Uterus (tissue), 4 donors: Measurements from ENCODE around the gene ADGB. TPM values are rescaled to one million over a fixed set of nuclear protein-coding genes. Genes with fewer than 3 reads are reported as not detected.

Experiments
- DNase-seq, 2 donors: peaks; one replicate each; pipeline ENCODE4 v3.0.0-alpha.2; 2019 to 2020
- H3K27ac ChIP-seq, 2 donors: fragments of 200-600 bp; sonication (generic); 1 replicate in 1 of 2; 2 replicates in 1 of 2; pipeline ENCODE4 v1.5.1; 2016 to 2018
- H3K27me3 ChIP-seq, 2 donors: fragments of 200-600 bp; sonication (generic); one replicate each; pipeline ENCODE4 v1.5.1; 2018 to 2019; ENCODE audit warnings: control low read depth in 1 of 2
- H3K36me3 ChIP-seq, 2 donors: fragments of 200-600 bp; sonication (generic); one replicate each; pipeline ENCODE4 v1.5.1; 2019; ENCODE audit warnings: control low read depth in 1 of 2
- H3K4me1 ChIP-seq, 2 donors: fragments of 200-600 bp; sonication (generic); one replicate each; pipeline ENCODE4 v1.5.1; 2018 to 2019; ENCODE audit warnings: control low read depth in 1 of 2
- H3K4me3 ChIP-seq, 2 donors: fragments of 200-600 bp; sonication (generic); 1 replicate in 1 of 2; 2 replicates in 1 of 2; pipeline ENCODE4 v1.5.1; 2018 to 2019; ENCODE audit warnings: mild to moderate bottlenecking in 1 of 2
- H3K9me3 ChIP-seq, 2 donors: fragments of 200-600 bp; sonication (generic); one replicate each; pipeline ENCODE4 v1.5.1; 2019; ENCODE audit warnings: control low read depth in 1 of 2
- CTCF ChIP-seq, 4 experiments: fragments of 200-600 bp in 2 of 4; fragments of 450-650 bp in 2 of 4; sonication (generic) in 2 of 4; IDR thresholded peaks; one replicate each; pipeline ENCODE4 v1.5.1; 2016 to 2019; ENCODE audit warnings: antibody characterized with exemption in 4 of 4, mild to moderate bottlenecking in 2 of 4, moderate library complexity in 1 of 4
- POLR2A ChIP-seq, 2 donors: fragments of 450-650 bp; IDR thresholded peaks; one replicate each; pipeline ENCODE4 v1.6.1; 2016; ENCODE audit warnings: antibody characterized with exemption in 2 of 2, mild to moderate bottlenecking in 1 of 2, moderate library complexity in 1 of 2
- intact Hi-C: fragments of 100-400 bp; cut with DNase I; formaldehyde crosslinking; loops from one replicate; pipeline ENCODE4 v1.15.1; 2023; ENCODE audit warnings: low total_unique reads
- total RNA-seq, 4 donors: library from RNA; depleted of rRNA in 3 of 4; stranded (reverse); fragments of >200 nt in 3 of 4; gene quantifications; one replicate each; pipeline versions ENCODE4 v1.1.0 to v1.2.4, GENCODE V29; 2014 to 2023
- donor health status: DM: yes; HTN: yes; CAD: no.

ADGB gene
- total RNA-seq, 4 donors from 2014 or later: 1.9 to 7.7 TPM; not detected in 2

GRCh38 chr6:146595972-146596731 is 2.6 kb upstream of the ADGB start:
- no peaks in the 10 kb centered on the region for H3K4me1 ChIP-seq
- intact Hi-C loops: no loop called here
- TF ChIP-seq CTCF (IDR thresholded peaks at IDR 0.05) (no peak), POLR2A (IDR thresholded peaks at IDR 0.05) (no peak)
- H3K9me3 ChIP-seq: no peaks in the 10 kb centered on the region
- H3K4me3 ChIP-seq: no peak overlapping the region
- no peaks in the 10 kb centered on the region for H3K27me3 ChIP-seq
- H3K36me3 ChIP-seq: no peaks in the 10 kb centered on the region
- H3K27ac ChIP-seq: no peak overlapping the region
- DNase-seq: no peak

- no peaks in the 10 kb centered on the region for H3K4me1 ChIP-seq
- H3K27ac ChIP-seq: no peak overlapping the region
- DNase-seq: no peak
- no peak overlapping the region for H3K4me3 ChIP-seq
- H3K36me3 ChIP-seq: no peaks in the 10 kb centered on the region
- H3K27me3 ChIP-seq: no peaks in the 10 kb centered on the region
- no peaks in the 10 kb centered on the region for H3K9me3 ChIP-seq
- TF ChIP-seq CTCF (IDR thresholded peaks at IDR 0.05): no peak
- TF ChIP-seq POLR2A (IDR thresholded peaks at IDR 0.05): no peak
- intact Hi-C loops: no loop called here
These were observed 2.6 kb downstream of the ADGB start for GRCh38 chr6:146601352-146601751.

GRCh38 chr6:146602526-146602925 is 3.8 kb downstream of the ADGB start:
- Histone ChIP-seq H3K27ac (no peak overlapping the region), H3K27me3 (no peaks in the 10 kb centered on the region), H3K36me3 (no peaks in the 10 kb centered on the region), H3K4me1 (no peaks in the 10 kb centered on the region), H3K9me3 (no peaks in the 10 kb centered on the region), H3K4me3 (no peak overlapping the region)
- no peak for DNase-seq
- intact Hi-C loops: no loop called here
- TF ChIP-seq CTCF (IDR thresholded peaks at IDR 0.05): no peak

GRCh38 chr6:146613947-146614346 is 15.2 kb downstream of the ADGB start:
- TF ChIP-seq POLR2A (IDR thresholded peaks at IDR 0.05) (no peak), CTCF (IDR thresholded peaks at IDR 0.05) (no peak)
- H3K4me3 ChIP-seq: no peak overlapping the region
- no peaks in the 10 kb centered on the region for H3K4me1 ChIP-seq
- intact Hi-C loops: no loop called here
- DNase-seq: no peak
- no peaks in the 10 kb centered on the region for H3K9me3 ChIP-seq
- H3K27me3 ChIP-seq: no peaks in the 10 kb centered on the region
- H3K36me3 ChIP-seq: no peaks in the 10 kb centered on the region
- H3K27ac ChIP-seq: no peak overlapping the region

DNA sequence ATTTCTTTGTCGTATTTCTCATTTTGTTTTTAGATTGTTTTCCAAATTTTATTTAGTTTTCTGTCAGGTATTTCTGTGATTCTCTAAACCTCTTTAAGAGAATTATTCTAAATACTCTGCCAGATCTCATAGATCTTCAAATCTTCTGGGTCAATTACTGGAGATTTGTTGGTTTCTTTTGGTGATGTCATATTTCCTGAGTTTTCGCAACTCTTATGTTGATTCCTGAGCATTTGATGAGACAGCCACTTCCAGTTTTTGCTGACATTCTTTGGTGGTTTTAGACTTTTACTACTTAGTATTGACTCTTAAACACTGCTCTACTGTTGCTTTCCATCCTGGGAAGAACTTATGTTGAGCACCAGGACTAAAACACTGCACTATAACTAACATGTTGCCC is 21.9 kb downstream of the ADGB start:
- Histone ChIP-seq H3K4me1 (no peaks in the 10 kb centered on the region), H3K36me3 (no peaks in the 10 kb centered on the region), H3K27me3 (no peaks in the 10 kb centered on the region), H3K4me3 (no peak overlapping the region), H3K9me3 (no peaks in the 10 kb centered on the region), H3K27ac (no peak overlapping the region)
- no peak for DNase-seq
- no peak for TF ChIP-seq POLR2A (IDR thresholded peaks at IDR 0.05)
- no peak for TF ChIP-seq CTCF (IDR thresholded peaks at IDR 0.05)
- intact Hi-C loops: no loop called here
